DMS153 (cell line): ENCODE results near the gene ANXA8.
A peak's percentile ranks its signal among the peaks of the same experiment; 100 is the strongest.

ENCODE experiments used
- DNase-seq: peaks from one replicate; lab custom pipeline; 2025; lab: John Stamatoyannopoulos, UW

ANXA8 gene

DNA sequence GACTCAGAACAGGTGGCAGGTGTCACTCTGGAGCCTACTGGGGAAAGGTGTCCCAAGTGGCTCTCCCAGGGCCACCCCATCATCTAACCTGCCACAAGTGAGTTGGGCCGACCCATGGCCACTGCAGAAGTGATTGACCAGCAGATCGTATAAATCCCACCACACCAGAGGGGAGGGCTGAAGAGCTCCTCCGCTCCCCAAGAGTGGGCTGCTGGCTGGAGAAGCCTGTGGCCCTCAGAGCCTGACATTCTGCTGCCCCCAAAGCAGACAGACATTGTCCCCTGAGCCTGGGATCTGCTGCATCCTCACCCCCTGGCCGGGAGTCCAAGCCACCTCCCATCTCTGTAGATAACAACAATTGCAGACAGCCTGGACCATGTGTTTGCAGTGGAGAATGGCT is 36.7 kb downstream of the ANXA8 start:
- DNase-seq = no peak

DNA sequence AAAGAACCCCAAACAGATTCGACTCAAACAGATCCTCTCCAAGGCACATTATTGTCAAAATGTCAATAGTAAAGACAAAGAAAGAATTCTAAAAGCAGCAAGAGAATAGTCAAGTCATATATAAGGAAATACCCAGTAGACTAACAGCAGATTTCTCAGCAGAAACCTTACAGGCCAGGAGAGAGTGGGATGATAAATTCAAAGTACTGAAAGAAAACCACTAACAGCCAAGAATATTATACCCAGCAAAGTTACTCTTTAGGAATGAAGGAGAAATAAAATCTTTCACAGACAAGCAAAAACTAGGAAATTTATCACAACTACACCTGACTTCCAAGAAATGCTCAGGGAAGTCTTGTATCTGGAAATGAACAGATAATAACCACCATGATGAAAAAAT is 38.2 kb downstream of the ANXA8 start:
- no peak for DNase-seq

DNA sequence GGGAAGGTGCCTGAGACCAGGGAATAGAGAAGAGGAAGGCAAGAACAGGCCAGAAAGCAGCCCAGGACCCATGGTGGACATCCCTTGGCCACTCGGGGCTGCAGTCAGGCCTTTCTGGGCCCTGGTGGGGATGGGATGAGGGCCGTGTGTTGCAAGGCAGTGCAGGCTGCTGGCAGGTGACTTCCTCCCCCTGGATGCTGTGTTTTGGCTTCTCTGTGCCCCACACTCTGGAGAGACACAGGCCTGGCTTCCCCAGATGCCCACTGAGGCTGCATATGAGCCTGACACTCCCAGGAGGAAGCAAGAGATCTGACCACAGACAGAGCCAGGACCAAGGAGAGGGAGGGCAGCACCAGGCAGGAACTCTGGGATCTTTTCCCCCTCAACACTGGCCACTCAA is 39.9 kb downstream of the ANXA8 start:
- DNase-seq = no peak

DNA sequence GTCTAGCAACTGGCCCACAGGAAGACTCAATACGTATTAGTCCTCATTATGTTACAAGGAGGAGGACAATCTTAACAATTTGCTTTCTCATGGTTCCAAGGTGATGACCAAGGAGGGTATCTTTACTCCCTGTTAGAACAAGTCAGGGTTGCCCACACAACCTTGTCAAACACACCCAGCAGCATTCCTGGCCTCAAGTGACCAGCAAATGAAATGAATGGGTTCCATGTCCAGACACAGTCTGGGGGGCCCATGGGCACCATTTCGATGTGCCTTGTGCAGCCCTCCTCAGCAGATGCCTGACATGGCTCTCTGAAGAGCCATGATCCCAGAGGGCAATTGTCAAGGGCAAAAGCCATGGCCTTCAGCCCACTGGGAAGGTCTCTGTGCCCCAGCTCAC is 40.8 kb downstream of the ANXA8 start:
- no peak for DNase-seq

DNA sequence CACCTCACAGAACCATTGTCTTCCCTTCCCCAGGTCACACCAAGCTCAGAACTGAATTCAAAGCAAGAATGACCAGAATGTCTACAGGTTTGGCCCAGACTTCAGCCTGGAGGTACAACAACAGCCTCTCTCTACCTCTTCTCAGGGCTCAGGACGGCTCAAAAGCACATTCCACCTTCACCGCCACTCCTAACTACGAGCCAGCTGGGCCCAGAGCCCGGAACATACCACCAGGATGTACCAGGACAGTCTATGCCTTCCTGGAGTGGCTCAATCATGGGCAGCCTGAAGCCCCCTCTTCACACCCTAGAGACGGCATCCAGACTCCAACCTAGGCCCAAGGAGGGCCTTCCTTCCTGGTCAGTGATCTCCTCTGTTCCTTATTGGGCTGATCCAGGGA is 41.6 kb downstream of the ANXA8 start:
- no peak for DNase-seq

DNA sequence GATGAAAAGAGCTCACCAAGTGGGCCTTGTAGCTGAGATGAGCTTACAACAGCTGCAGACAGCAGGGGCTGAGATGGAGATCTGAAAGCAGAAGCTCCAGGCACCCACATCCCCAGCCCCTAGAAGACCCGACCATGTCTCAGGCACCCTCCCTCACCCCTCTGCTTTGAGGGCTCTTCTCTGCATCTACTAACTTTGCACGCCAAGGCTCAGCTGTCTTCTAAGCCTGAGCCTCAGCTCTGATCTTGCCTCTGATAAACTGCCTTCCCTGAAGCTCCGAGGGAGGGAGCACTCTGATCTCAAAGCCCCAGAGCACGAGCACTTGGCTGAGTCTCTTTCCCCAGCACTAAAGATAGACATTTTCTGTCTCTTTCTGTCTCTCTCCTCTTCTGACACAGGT is 42.0 kb downstream of the ANXA8 start:
- DNase-seq = no peak

DNA sequence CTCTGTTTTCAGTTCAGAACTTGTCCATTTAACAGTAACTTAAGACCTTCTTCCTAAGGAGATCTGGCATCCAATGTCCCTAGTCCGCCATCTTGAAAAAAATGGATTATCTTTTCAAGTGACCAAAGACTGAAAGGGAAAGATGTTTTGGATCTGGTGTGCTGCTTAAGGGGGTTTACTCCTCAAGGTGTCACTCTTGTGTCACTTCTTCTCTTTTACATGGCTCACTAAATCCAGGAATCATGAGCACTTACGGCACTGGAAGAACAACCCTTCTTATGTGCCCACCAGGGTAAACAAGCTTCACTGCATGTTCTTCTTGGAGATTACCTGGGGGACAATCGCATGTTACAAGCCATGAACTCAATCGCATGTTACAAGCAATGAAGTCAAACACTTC is 43.7 kb downstream of the ANXA8 start:
- DNase-seq = no peak

DNA sequence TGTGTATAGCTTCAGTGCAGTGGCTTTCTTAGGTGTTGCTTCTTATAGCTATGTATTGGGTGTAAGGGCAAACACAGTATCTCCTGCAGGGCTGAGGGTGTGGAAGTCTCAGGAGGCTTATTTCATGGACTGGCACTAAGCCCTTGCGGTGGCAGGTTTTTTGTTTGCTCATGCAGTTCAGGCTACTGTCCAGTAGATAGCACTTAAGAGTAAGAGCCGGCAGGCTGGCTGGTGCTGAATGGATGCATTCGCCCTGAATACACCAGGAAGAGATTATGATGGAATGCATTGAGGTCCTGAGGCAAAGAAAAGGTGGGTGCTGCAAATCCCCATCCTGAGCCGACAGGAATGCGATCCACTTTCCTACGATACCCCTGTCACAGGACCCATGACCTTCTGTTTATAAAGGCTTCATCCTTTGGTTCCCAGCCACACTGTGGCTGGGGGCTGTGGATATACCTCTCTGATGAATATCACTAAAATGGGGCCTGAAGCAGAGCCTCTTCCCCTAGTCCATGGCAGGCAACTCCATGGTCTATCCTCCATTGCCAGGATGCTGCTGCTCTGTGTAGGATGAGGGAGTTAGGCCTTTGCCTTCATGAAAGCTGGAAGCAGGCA is 44.9 kb downstream of the ANXA8 start:
- DNase-seq = peak; percentile 48

DNA sequence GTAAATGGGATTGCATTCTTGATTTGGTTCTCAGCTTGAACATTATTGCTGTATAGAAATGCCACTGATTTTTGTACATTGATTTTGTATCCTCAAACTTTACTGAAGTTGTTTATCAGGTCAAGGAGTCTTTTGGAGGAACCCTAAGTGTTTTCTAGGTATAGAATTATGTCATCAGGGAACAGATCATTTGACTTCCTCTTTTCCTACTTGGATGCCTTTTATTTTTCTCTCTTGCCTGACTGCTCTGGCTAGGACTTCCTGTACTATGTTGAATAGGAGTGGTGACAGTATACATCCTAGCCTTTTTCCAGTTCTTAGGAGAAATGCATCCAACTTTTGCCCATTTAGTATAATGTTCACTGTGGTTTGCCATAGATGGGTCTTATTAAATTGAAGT is 48.8 kb downstream of the ANXA8 start:
- DNase-seq = no peak

DNA sequence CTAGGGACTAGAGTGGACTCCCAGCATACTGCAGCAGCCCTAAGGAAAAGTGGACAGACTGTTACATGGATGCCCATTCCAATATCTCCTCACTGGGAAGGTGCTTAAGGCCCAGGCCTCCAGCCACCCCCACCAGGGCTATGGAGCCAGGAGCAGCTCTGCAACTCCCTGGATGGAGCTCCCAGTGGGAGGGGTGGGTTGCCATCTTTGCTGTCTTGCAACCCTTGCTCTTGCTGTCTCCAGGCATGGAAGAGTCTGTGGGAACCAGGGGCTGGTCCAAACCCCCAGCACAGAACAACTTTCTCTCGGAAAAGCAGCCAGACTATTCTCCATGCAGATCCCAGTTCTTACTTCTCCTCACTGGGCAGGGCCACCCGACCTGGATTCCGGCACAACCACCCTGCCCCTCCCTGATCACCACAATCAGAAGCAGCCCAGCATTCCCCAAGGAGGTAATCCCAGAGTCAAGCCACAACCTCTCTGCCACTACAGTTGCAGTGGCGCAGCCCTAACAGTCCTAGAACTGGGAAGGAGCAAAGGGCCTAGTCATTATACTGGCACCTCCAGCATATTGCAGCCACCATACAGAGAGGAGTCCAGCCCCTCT is 58.0 kb downstream of the ANXA8 start:
- DNase-seq = no peak

DNA sequence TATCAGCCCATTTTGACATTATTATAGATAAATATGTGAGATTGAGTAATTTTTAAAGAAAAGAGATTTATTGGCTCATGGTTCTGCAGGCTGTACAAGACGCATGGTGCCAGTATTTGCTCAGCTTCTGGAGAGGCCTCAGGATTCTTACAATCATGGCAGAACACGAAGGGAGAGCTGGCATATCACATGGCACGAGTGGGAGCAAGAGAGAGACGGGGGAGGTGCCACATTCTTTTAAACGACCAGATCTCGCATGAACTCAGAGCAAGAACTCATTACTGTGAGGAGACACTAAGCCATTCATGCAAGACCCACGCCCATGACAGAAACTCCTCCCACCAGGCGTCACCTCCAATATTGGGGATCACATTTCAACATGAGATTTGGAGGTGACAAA is 59.7 kb downstream of the ANXA8 start:
- DNase-seq = no peak

DNA sequence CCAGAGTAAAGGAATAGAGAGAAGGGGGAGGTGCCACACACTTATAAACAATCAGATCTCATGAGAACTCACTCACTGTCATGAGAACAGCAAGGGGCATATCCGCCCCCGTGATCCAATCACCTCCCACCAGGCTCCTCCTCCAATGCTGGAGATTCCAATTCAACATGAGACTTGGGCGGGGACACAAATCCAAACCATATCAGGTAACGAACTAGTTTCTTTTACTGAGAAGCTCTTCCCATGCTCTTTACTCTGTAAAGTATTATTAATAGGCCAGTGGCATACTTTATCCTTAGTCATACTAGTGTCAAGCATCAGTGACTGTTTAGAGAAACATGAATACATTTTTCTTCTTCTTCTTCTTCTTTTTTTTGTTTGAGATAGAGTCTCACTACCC is 60.4 kb downstream of the ANXA8 start:
- no peak for DNase-seq

DNA sequence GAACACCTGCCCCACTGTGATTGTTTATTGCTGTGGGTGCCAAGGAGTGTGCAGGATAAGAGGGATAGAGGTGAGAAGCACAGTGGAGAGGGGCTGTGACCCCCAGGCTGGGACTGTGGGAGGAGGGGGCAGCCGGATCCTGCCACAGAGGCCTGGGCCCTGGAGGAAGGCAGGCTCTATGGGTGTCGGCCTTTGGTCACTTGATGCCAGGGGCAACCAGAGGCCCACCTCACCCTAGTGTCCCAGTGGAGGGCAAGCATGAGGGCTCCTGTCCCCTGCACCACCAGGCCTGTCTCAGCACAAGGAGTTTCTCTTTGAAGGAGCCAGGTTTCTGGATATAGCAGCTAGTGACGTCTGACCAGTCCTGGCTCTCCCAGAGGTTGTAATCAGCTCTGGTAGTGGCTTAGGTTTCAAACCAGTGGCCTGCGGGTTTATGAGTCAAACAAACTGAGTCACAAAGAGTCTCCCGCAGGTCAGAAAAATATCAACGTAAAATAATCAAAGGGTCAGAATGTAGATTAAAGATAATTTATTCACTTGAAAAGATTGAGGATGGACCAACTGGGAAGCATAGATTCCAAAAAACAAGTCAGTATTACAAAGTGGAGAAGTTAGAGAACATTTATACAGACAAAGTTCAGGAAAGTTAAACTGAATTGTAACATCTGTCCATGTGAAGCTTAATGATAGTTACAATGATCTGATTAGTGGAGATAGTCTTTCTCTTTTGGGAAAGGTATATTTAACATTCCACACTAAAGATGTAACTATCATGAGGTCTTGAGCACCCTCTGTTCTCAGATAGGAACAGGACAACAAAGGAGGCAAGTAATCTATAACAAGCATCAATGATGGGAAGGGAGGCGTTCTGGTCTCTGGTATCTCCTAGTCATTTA is 62.6 kb downstream of the ANXA8 start:
- no peak for DNase-seq

DNA sequence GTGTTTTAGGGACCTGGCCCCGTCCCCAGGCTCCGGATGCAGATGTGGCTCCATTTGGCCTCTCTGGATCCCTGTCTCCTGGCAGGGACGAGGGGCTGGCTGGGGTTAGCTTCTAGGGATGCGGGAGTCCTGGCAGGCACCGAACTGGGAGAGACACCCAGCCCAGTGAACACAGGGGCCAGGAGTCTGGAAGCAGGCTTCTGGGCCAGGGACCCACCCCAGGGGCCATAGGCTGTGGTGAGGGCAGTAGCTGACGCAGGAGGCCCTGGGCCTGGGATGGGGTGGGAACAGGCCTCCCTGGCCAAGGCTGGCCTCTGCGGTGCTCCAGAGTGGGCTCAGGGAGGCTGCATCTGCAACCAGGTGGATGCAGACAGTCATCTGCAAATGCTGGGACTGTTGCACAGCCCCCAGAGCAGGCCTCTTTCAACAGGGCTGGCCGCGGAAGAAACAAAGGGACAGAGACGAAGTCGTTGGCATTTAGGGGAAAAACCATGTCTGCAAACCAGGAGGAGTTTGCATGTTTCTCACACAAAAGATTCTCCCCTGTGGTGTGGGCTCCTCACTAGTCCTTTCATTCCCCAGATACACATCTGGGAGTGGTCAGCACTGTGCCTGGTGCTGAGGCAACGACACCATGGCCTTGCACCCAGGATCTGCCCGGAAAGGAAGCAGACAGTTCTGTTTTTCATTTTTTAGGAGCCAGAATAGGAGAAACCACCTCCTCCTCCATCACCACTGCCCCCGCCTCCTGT is 63.4 kb downstream of the ANXA8 start:
- no peak for DNase-seq

DNA sequence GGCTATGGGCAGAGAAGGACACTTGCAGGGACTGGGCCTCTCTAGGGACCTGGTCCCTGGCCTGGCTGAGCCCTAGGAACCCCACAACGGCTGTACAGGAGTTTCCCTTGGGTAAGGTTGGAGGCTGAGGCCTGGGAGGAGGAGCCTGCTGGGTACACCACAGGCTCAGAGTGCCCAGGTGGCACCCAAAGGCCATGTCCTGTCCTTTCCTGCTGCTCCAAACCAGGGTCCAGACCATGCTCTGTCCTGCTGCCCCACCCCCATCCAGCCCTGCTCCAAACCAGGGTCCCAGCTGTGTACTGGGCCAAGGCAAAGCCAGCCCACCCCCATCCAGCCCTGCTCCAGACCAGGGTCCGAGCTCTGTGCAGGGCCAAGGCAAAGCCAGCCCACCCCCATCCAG is 64.5 kb downstream of the ANXA8 start:
- no peak for DNase-seq

DNA sequence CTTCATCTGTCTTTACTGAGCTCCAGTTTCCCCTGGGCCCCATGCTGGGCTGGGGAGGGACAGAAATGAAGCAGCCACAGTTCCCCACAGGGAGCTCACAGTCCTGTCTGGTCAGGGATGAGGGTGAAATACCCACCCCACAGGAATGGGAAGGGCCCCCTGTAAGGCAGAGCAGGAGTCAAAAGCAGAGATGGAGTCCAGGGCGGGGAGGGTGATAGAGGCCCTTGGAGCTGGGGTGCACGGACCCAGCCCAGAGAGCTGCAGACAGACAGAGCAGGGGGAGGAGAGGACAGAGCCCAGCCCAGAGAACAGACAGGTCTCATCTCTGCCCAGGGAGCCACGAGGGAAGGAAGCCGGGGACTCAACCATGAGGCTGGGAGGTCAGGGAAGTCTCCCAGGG is 64.9 kb downstream of the ANXA8 start:
- no peak for DNase-seq

DNA sequence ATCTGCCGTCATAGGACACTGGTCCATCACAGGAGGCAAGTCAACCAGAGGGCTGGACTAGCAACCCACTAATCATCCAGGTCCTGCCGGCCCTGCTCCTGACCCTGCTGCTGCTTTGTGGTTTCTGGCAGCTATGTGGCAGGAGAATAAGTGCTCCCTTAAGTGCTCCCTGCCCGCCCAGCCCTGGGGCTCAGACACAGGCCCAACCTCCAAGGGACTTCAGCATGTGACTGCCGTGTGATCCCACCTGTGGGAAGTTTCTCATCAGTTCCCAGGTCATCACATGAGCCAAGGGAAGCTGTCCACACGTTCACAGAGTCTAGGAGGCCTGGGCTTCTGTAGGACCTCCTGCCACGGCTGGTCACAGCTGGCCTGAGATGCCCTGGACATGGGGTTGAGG is 65.6 kb downstream of the ANXA8 start:
- DNase-seq = no peak
